ENCODE data around the gene ADARB2. TPM values are rescaled to one million over a fixed set of nuclear protein-coding genes. Genes with fewer than 3 reads are reported as not detected.
A peak's percentile ranks its signal among the peaks of the same experiment; 100 is the strongest.

The ADARB2 gene
- total and polyA plus RNA-seq, 7 experiments from 2014 or later: 0.05 to 13.6 (median 6.3) TPM; not detected in 3

DNA sequence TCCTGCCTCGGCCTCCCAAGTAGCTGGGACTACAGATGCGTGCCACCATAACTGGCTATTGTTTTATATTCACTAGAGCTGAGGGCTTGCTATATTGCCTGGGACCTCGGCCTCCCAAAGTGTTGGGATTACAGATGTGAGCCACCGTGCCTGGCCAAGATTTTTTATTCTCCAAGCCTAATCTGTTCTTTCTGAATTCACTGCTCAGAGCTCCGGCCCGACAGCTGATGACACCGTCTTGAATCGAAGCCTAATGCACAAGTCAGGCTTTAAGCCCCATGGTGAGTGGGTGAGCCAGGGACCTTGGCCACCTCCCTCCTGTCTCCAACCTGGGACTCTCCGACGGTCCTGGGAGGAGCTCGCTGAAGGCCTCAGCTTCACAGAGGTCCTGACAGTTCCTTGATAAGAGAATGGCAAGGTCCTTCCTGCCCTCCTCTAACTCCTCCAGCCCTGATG is 342.3 kb downstream of the ADARB2 start:
- H3K27ac Mint-ChIP-seq: no peak overlapping the region
- DNase-seq (no peak), ATAC-seq (no peak)
- ChIA-PET CTCF (no interaction called here), POLR2A (no interaction called here)
- no peaks in the 10 kb centered on the region for H3K27me3 ChIP-seq (ENCODE audit: control insufficient read depth in 2 of 2, insufficient read depth in 2 of 2, low read length in 2 of 2)
- H3K4me3 Mint-ChIP-seq: no peak overlapping the region
- no peaks in the 10 kb centered on the region for H3K4me1 Mint-ChIP-seq
- intact Hi-C loops (cut with micrococcal nuclease): no loop called here
- no peak overlapping the region for H3K4me3 ChIP-seq (ENCODE audit: low read length)
- H3K9me3 Mint-ChIP-seq: no peaks in the 10 kb centered on the region
- no peaks in the 10 kb centered on the region for H3K36me3 Mint-ChIP-seq
- peaks cover 0 to 6% (median 0%) of the 10 kb centered on the region in 5 donors for H3K27me3 Mint-ChIP-seq
- H3K27ac ChIP-seq (ENCODE audit: low read depth, low read length): no peak overlapping the region
- no peaks in the 10 kb centered on the region for H3K36me3 ChIP-seq (ENCODE audit: control insufficient read depth in 2 of 3, insufficient read depth in 3 of 3, low read length in 3 of 3)
- H3K9me3 ChIP-seq (ENCODE audit: control insufficient read depth in 2 of 3, low read length in 3 of 3): no peaks in the 10 kb centered on the region
- H3K4me1 ChIP-seq (ENCODE audit: control insufficient read depth in 2 of 2, insufficient read depth in 2 of 2, low read length in 2 of 2): no peaks in the 10 kb centered on the region

DNA sequence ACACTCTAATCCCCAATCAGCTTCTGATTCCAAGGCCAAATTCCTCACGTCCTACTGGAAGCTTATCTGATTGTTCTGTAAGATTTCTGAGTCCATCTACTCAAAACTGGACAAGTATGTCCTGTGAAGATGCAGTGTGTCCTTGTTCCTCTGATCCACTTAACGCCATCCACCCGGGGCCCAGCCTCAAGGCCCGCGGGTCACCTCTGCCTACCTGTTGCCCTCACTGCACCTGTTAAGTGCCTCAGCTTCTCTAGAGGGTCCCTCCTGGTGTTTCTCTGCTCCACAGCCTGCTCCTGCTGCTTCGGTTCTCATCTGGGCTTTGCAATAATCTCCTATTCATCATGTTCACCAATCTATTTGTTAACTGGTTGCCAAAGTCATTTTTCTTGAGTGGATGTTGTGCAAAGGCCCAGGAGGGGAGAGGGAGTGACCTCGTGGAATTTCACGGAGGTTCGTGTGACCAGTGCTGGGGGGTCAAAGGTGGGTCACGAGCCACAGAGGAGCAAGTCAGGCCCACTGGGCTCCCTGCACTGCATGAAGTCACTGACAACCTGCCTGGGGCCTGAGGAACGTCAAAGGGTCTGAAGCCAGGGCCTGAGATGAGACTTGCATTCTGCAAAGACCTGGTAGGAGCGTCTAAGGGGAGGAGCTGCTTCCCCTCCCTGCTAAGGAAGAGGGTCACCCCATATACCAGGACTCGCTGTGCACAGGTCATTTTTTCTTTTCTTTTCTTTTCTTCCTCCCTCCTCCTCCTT is 343.0 kb downstream of the ADARB2 start:
- intact Hi-C loops (cut with micrococcal nuclease): no loop called here
- Histone ChIP-seq H3K4me3 (ENCODE audit: low read length) (no peak overlapping the region), H3K9me3 (ENCODE audit: control insufficient read depth in 2 of 3, low read length in 3 of 3) (no peaks in the 10 kb centered on the region), H3K36me3 (ENCODE audit: control insufficient read depth in 2 of 3, insufficient read depth in 3 of 3, low read length in 3 of 3) (no peaks in the 10 kb centered on the region), H3K27me3 (ENCODE audit: control insufficient read depth in 2 of 2, insufficient read depth in 2 of 2, low read length in 2 of 2) (no peaks in the 10 kb centered on the region), H3K4me1 (ENCODE audit: control insufficient read depth in 2 of 2, insufficient read depth in 2 of 2, low read length in 2 of 2) (no peaks in the 10 kb centered on the region), H3K27ac (ENCODE audit: low read depth, low read length) (no peak overlapping the region)
- Mint-ChIP-seq H3K4me1 (no peaks in the 10 kb centered on the region), H3K27ac (peak overlapping the region in 1 of 9 donors; percentile 27), H3K36me3 (no peaks in the 10 kb centered on the region), H3K4me3 (no peak overlapping the region), H3K9me3 (no peaks in the 10 kb centered on the region), H3K27me3 (peaks cover 0 to under 1% (median 0%) of the 10 kb centered on the region in 5 donors)
- ChIA-PET CTCF (no interaction called here), POLR2A (interaction anchor here (0.7 kb wide), 1 partner anchor 20 kb away, joined by 3 read pairs; no protein-coding TSS in a partner anchor)
- DNase-seq (no peak), ATAC-seq (no peak)

DNA sequence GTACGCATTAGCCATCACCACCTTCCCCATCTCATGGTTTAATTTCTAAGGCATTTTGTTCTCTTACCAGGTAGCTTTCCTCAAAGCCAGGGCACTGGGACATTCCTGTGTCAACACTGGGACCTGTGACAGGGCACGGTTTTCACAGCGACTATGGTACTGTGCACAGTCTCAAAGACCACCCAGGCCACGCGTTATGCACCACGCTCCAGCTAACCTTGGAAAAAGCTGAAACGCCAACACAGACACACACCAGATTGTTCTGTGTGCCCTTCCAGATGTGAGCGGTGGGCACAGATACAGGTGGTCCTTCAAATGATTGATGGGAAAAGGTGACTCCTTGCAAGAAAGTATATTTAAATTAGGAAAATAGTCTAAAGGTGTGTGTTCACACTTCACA is 343.8 kb downstream of the ADARB2 start:
- Histone ChIP-seq H3K36me3 (ENCODE audit: control insufficient read depth in 2 of 3, insufficient read depth in 3 of 3, low read length in 3 of 3) (no peaks in the 10 kb centered on the region), H3K27ac (ENCODE audit: low read depth, low read length) (no peak overlapping the region), H3K9me3 (ENCODE audit: control insufficient read depth in 2 of 3, low read length in 3 of 3) (no peaks in the 10 kb centered on the region), H3K4me3 (ENCODE audit: low read length) (no peak overlapping the region), H3K4me1 (ENCODE audit: control insufficient read depth in 2 of 2, insufficient read depth in 2 of 2, low read length in 2 of 2) (no peaks in the 10 kb centered on the region), H3K27me3 (ENCODE audit: control insufficient read depth in 2 of 2, insufficient read depth in 2 of 2, low read length in 2 of 2) (no peaks in the 10 kb centered on the region)
- peaks cover 0 to 2% (median 0%) of the 10 kb centered on the region in 5 donors for H3K27me3 Mint-ChIP-seq
- no peak overlapping the region for H3K4me3 Mint-ChIP-seq
- no peak overlapping the region for H3K27ac Mint-ChIP-seq
- no peaks in the 10 kb centered on the region for H3K4me1 Mint-ChIP-seq
- POLR2A ChIA-PET: interaction anchor here (0.7 kb wide), 1 partner anchor 19 kb away, joined by 3 read pairs; no protein-coding TSS in a partner anchor
- CTCF ChIA-PET: no interaction called here
- intact Hi-C loops (cut with micrococcal nuclease): no loop called here
- ATAC-seq (no peak), DNase-seq (no peak)
- no peaks in the 10 kb centered on the region for H3K9me3 Mint-ChIP-seq
- H3K36me3 Mint-ChIP-seq: no peaks in the 10 kb centered on the region

DNA sequence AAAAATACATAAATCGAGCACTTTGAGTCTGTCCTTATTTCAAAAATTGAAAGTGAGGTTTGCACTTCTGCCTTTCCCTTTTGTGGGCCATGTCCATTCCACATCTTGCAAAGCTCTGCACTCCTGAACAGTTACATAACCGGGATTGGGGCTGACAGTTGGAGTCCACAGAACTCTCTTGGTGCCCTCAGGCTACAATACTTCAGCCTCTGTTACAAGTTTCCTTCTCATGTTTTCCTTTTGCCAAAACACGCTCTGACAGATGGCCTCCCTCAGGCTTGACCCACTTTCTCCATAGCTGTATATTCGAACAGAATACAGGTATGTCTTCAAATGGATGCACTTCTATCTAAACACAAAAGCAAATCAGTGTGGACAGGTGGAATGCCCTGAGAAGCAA is 345.2 kb downstream of the ADARB2 start:
- Histone ChIP-seq H3K9me3 (ENCODE audit: control insufficient read depth in 2 of 3, low read length in 3 of 3) (no peaks in the 10 kb centered on the region), H3K27me3 (ENCODE audit: control insufficient read depth in 2 of 2, insufficient read depth in 2 of 2, low read length in 2 of 2) (no peaks in the 10 kb centered on the region), H3K36me3 (ENCODE audit: control insufficient read depth in 2 of 3, insufficient read depth in 3 of 3, low read length in 3 of 3) (no peaks in the 10 kb centered on the region), H3K4me3 (ENCODE audit: low read length) (no peak overlapping the region), H3K4me1 (ENCODE audit: control insufficient read depth in 2 of 2, insufficient read depth in 2 of 2, low read length in 2 of 2) (no peaks in the 10 kb centered on the region), H3K27ac (ENCODE audit: low read depth, low read length) (no peak overlapping the region)
- ChIA-PET CTCF (no interaction called here), POLR2A (no interaction called here)
- intact Hi-C loops (cut with micrococcal nuclease): no loop called here
- no peak overlapping the region for H3K27ac Mint-ChIP-seq
- ATAC-seq (no peak), DNase-seq (no peak)
- H3K9me3 Mint-ChIP-seq: no peaks in the 10 kb centered on the region
- H3K27me3 Mint-ChIP-seq: peaks cover 0 to 6% (median 0%) of the 10 kb centered on the region in 5 donors
- no peaks in the 10 kb centered on the region for H3K4me1 Mint-ChIP-seq
- no peaks in the 10 kb centered on the region for H3K36me3 Mint-ChIP-seq
- no peak overlapping the region for H3K4me3 Mint-ChIP-seq

DNA sequence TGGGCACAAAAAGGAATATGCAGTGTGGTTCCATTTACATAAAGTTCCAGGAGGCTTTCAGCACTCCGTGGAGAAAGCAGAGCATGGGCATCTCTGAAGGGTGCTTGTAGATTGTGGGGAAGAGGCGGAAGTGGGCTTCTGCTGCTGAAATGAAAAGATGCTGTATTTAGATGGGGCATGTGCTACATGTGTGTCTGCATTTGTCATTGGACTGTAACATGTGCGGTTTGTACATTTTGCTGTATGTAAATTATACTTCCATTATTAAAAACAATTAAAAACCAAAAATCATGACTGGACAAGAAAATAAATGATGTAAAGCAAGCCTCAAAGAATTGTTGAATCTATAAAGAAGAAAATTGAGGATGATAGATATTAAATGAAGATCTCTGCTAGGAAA is 347.1 kb downstream of the ADARB2 start:
- H3K27me3 ChIP-seq (ENCODE audit: control insufficient read depth in 2 of 2, insufficient read depth in 2 of 2, low read length in 2 of 2): no peaks in the 10 kb centered on the region
- H3K4me3 ChIP-seq (ENCODE audit: low read length): no peak overlapping the region
- Mint-ChIP-seq H3K27ac (no peak overlapping the region), H3K27me3 (peaks cover 4 to 20% (median 7%) of the 10 kb centered on the region in 5 donors), H3K36me3 (no peaks in the 10 kb centered on the region), H3K4me3 (no peak overlapping the region), H3K4me1 (no peaks in the 10 kb centered on the region), H3K9me3 (peaks cover 0 to 3% (median 0%) of the 10 kb centered on the region in 11 donors)
- DNase-seq (peak in 1 of 9 donors; percentile 8), ATAC-seq (no peak)
- intact Hi-C loops (cut with micrococcal nuclease): no loop called here
- no peaks in the 10 kb centered on the region for H3K4me1 ChIP-seq (ENCODE audit: control insufficient read depth in 2 of 2, insufficient read depth in 2 of 2, low read length in 2 of 2)
- ChIA-PET CTCF (no interaction called here), POLR2A (no interaction called here)
- H3K27ac ChIP-seq (ENCODE audit: low read depth, low read length): no peak overlapping the region
- H3K9me3 ChIP-seq (ENCODE audit: control insufficient read depth in 2 of 3, low read length in 3 of 3): no peaks in the 10 kb centered on the region
- no peaks in the 10 kb centered on the region for H3K36me3 ChIP-seq (ENCODE audit: control insufficient read depth in 2 of 3, insufficient read depth in 3 of 3, low read length in 3 of 3)

DNA sequence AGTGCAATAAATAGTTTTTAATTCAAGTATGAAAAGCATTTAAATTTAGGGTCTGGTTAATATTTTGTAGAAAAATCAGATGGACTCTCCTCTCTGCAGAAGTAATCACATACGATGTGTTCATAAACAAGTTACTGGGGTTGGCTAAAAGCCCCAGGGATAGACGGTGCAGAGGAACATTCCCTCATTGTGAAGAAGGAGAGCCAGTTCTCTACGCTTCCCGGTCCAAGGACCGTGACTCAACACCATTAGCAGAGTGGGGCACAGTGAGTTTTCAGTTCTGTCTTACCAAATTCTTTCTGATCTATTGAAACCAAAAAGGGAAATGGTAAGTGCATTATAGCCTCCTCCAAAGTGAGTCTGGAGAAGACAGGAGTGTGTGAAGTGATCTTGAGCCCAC is 353.3 kb downstream of the ADARB2 start:
- intact Hi-C loops (cut with micrococcal nuclease): loop anchor here in 1 of 2 donors (10.0 kb wide), 1 partner anchor 99 kb away; no protein-coding TSS in a partner anchor
- peaks cover 45 to 62% (median 52%) of the 10 kb centered on the region in 5 donors for H3K27me3 Mint-ChIP-seq
- no peaks in the 10 kb centered on the region for H3K4me1 ChIP-seq (ENCODE audit: control insufficient read depth in 2 of 2, insufficient read depth in 2 of 2, low read length in 2 of 2)

DNA sequence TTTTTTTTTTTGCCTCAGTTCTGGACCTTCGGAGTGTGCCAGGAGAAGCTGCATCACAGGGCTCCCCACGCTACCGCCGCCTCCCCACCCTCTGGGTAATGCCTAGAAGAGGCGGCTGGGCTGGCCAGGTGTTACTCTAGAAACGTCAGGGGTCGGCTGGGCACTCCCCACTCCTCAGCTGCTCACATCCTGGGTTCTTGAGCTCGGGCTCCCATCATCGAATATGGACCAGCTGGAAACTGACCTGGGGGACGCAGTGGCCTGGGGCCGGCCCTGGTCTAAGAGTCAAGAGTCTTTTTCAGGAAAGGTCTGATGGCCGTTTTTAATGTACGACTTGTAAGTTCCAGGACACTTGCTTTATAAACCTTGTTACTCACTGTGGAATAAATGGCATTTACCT is 354.6 kb downstream of the ADARB2 start:
- peaks cover 54 to 75% (median 65%) of the 10 kb centered on the region in 5 donors for H3K27me3 Mint-ChIP-seq
- intact Hi-C loops (cut with micrococcal nuclease): loop anchor here in 1 of 2 donors (10.0 kb wide), 1 partner anchor 98 kb away; no protein-coding TSS in a partner anchor
- H3K9me3 Mint-ChIP-seq: peaks cover 0 to 11% (median 0%) of the 10 kb centered on the region in 11 donors
- H3K27ac Mint-ChIP-seq: no peak overlapping the region
- no peaks in the 10 kb centered on the region for H3K4me1 Mint-ChIP-seq
- ATAC-seq: no peak
- no peaks in the 10 kb centered on the region for H3K36me3 ChIP-seq (ENCODE audit: control insufficient read depth in 2 of 3, insufficient read depth in 3 of 3, low read length in 3 of 3)
- ChIA-PET CTCF (no interaction called here), POLR2A (no interaction called here)
- no peaks in the 10 kb centered on the region for H3K27me3 ChIP-seq (ENCODE audit: control insufficient read depth in 2 of 2, insufficient read depth in 2 of 2, low read length in 2 of 2)
- peak in 1 of 9 donors; percentile 16 for DNase-seq
- H3K9me3 ChIP-seq (ENCODE audit: control insufficient read depth in 2 of 3, low read length in 3 of 3): no peaks in the 10 kb centered on the region
- H3K27ac ChIP-seq (ENCODE audit: low read depth, low read length): no peak overlapping the region
- no peak overlapping the region for H3K4me3 Mint-ChIP-seq
- no peaks in the 10 kb centered on the region for H3K36me3 Mint-ChIP-seq
- H3K4me3 ChIP-seq (ENCODE audit: low read length): no peak overlapping the region
- no peaks in the 10 kb centered on the region for H3K4me1 ChIP-seq (ENCODE audit: control insufficient read depth in 2 of 2, insufficient read depth in 2 of 2, low read length in 2 of 2)

More for the DNA sequence above, 353.3 kb downstream of the ADARB2 start:
- Histone ChIP-seq H3K9me3 (ENCODE audit: control insufficient read depth in 2 of 3, low read length in 3 of 3) (no peaks in the 10 kb centered on the region), H3K27ac (ENCODE audit: low read depth, low read length) (no peak overlapping the region), H3K4me3 (ENCODE audit: low read length) (no peak overlapping the region), H3K36me3 (ENCODE audit: control insufficient read depth in 2 of 3, insufficient read depth in 3 of 3, low read length in 3 of 3) (no peaks in the 10 kb centered on the region), H3K27me3 (ENCODE audit: control insufficient read depth in 2 of 2, insufficient read depth in 2 of 2, low read length in 2 of 2) (no peaks in the 10 kb centered on the region)
- CTCF ChIA-PET: no interaction called here
- POLR2A ChIA-PET: no interaction called here
- peaks cover 0 to 11% (median 0%) of the 10 kb centered on the region in 11 donors for H3K9me3 Mint-ChIP-seq
- no peaks in the 10 kb centered on the region for H3K4me1 Mint-ChIP-seq
- H3K4me3 Mint-ChIP-seq: no peak overlapping the region
- no peak for ATAC-seq
- H3K27ac Mint-ChIP-seq: no peak overlapping the region
- DNase-seq: no peak
- H3K36me3 Mint-ChIP-seq: no peaks in the 10 kb centered on the region

Data from naive thymus-derived CD4-positive, alpha-beta T cell (primary cell).